ENCODE data around the gene PCF11.
"Not testable (repeated sequence)": the region's sequence is repeated elsewhere in the genome, so short reads cannot be mapped to it uniquely, and the experiment has no call there.

PCF11 gene

GRCh38 chr11:83195143-83195466 lies 38.2 kb downstream of the PCF11 start:
- DNase-seq = no peak
- Histone ChIP-seq H3K36me3 (peaks cover 14 to 34% (median 18%) of the 10 kb centered on the region in 3 donors), H3K27me3 (no peaks in the 10 kb centered on the region), H3K27ac (peak overlapping the region; percentile 83 to 89), H3K4me1 (peaks cover 0 to 46% (median 34%) of the 10 kb centered on the region in 4 donors), H3K9me3 (no peaks in the 10 kb centered on the region), H3K4me3 (peak overlapping the region; percentile 75 to 81)
- TF ChIP-seq, protein P1, sequence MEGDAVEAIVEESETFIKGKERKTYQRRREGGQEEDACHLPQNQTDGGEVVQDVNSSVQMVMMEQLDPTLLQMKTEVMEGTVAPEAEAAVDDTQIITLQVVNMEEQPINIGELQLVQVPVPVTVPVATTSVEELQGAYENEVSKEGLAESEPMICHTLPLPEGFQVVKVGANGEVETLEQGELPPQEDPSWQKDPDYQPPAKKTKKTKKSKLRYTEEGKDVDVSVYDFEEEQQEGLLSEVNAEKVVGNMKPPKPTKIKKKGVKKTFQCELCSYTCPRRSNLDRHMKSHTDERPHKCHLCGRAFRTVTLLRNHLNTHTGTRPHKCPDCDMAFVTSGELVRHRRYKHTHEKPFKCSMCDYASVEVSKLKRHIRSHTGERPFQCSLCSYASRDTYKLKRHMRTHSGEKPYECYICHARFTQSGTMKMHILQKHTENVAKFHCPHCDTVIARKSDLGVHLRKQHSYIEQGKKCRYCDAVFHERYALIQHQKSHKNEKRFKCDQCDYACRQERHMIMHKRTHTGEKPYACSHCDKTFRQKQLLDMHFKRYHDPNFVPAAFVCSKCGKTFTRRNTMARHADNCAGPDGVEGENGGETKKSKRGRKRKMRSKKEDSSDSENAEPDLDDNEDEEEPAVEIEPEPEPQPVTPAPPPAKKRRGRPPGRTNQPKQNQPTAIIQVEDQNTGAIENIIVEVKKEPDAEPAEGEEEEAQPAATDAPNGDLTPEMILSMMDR (IDR thresholded peaks at IDR 0.05) = no peak
- intact Hi-C loops (cut with DNase I; ENCODE audit: low total_unique reads) = loop anchor here (10.0 kb wide), 2 partner anchors 90 to 290 kb away; partner anchors contain the start of genes CCDC90B, DDIAS and PRCP

DNA sequence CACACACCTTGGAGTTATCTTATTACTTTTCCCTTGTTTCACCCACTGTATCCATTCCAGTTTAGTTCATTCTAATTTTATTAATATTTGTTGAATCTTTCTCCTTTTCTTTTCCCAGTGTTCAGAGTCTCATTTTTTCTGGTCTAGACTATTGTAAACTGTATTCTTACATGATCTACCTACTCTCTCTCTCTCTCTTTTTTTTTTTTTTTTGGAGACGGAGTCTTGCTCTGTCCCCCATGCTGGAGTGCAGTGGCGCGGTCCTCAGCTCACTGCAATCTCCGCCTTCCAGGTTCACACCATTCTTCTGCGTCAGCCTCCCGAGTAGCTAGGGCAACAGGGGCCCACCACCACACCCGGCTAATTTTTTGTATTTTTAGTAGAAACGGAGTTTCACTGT lies 38.7 kb downstream of the PCF11 start:
- Histone ChIP-seq H3K9me3 (no peaks in the 10 kb centered on the region), H3K4me3 (peak overlapping the region; percentile 75 to 81), H3K27me3 (no peaks in the 10 kb centered on the region), H3K36me3 (peaks cover 9 to 30% (median 12%) of the 10 kb centered on the region in 3 donors), H3K27ac (peak overlapping the region; percentile 83 to 89), H3K4me1 (peaks cover 0 to 46% (median 34%) of the 10 kb centered on the region in 4 donors)
- intact Hi-C loops (cut with DNase I; ENCODE audit: low total_unique reads) = loop anchor here (10.0 kb wide), 2 partner anchors 89 to 291 kb away; partner anchors contain the start of genes CCDC90B, DDIAS and PRCP
- no peak for DNase-seq
- TF ChIP-seq, protein P1 (IDR thresholded peaks at IDR 0.05) = no peak

DNA sequence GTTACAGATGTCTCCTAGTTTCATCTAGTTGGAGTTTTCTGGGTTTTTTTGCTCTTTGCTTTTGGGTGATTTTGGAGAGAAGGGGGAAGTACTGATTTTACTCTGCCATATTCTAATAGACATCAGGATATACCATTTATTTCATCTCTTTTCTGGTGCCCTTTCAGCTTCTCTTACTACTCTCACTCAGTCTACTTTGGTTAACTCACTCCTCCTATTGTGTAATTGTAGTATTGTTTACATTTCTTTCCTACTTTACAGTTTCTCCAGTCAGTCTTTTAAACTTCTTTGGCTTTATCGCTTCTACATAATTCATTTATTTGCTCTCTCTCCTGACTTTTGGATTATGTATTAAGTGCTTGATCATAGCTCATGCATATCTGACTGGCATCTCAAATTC lies 43.1 kb downstream of the PCF11 start:
- TF ChIP-seq, protein P1 (IDR thresholded peaks at IDR 0.05) = no peak
- no peak overlapping the region for H3K4me3 ChIP-seq
- H3K27ac ChIP-seq = no peak overlapping the region
- H3K9me3 ChIP-seq = no peaks in the 10 kb centered on the region
- H3K4me1 ChIP-seq = peaks cover 0 to 31% (median 22%) of the 10 kb centered on the region in 4 donors
- peaks cover 5 to 31% (median 9%) of the 10 kb centered on the region in 3 donors for H3K36me3 ChIP-seq
- no peaks in the 10 kb centered on the region for H3K27me3 ChIP-seq
- intact Hi-C loops (cut with DNase I; ENCODE audit: low total_unique reads) = no loop called here
- no peak for DNase-seq

- no peak for DNase-seq
- intact Hi-C loops (cut with DNase I; ENCODE audit: low total_unique reads) = no loop called here
- TF ChIP-seq, protein P1 (IDR thresholded peaks at IDR 0.05) = no peak
- Histone ChIP-seq H3K36me3 (peaks cover 5 to 56% (median 22%) of the 10 kb centered on the region in 3 donors), H3K9me3 (no peaks in the 10 kb centered on the region), H3K4me3 (no peak overlapping the region), H3K27me3 (no peaks in the 10 kb centered on the region), H3K27ac (no peak overlapping the region), H3K4me1 (no peaks in the 10 kb centered on the region)
These were observed 48.8 kb downstream of the PCF11 start for GRCh38 chr11:83205608-83206185.

DNA sequence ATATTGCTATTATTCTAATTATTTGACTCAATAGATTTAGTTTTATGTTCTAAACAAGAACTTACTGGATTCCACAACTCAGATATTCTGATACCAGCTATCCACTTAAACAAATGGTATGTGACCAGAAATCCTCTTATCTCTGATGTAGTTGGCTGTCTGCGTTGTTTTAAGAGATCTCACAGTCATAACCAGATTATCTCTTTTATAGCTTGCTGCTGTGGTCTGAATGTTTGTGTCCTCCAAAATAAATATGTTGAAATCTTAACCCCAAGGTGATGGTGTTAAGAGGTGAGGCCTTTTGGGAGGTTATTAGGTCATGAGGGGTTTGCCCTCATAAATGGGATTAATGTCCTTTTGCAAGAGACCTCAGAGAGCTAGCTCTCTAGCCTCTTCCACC lies 49.3 kb downstream of the PCF11 start:
- TF ChIP-seq, protein P1 (IDR thresholded peaks at IDR 0.05) = no peak
- H3K36me3 ChIP-seq = peaks cover 2 to 54% (median 26%) of the 10 kb centered on the region in 3 donors
- DNase-seq = no peak
- intact Hi-C loops (cut with DNase I; ENCODE audit: low total_unique reads) = no loop called here
- no peak overlapping the region for H3K27ac ChIP-seq
- H3K4me1 ChIP-seq = no peaks in the 10 kb centered on the region
- H3K4me3 ChIP-seq = no peak overlapping the region
- no peaks in the 10 kb centered on the region for H3K27me3 ChIP-seq
- no peaks in the 10 kb centered on the region for H3K9me3 ChIP-seq

DNA sequence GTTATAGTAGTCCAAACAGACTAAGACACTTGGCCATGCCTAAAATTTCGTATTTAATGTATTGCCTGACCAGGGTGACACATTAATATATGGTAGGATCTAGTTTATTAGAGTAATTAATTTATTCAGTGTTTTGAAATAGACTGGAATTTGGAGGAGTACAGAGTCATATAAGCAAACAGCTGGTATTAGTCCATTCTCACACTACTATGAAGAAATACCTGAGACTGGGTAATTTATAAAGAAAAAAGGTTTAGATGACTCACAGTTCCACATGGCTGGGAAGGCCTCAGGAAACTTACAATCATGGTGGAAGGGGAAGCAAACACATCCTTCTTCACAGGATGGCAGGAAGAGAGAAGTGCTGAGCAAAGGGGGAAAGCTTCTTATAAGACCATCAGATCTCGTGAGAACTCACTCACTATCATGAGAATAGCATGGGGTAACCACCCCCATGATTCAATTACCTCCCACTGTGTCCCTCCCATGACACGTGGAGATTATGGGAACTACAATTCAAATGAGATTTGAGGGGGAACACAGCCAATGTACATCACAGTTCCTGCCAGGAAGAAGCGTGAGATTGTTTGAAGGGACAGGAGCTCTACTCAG lies 49.9 kb downstream of the PCF11 start:
- H3K36me3 ChIP-seq = peaks cover 5 to 57% (median 30%) of the 10 kb centered on the region in 3 donors
- DNase-seq = not testable (repeated sequence)

More for the DNA sequence above, 49.9 kb downstream of the PCF11 start:
- H3K4me1 ChIP-seq; H3K9me3 ChIP-seq; H3K4me3 ChIP-seq; intact Hi-C loops (cut with DNase I; ENCODE audit: low total_unique reads); H3K27ac ChIP-seq; H3K27me3 ChIP-seq: not testable (repeated sequence)
